Measurements from ENCODE around the gene EXOC6B.

Gene EXOC6B

DNA sequence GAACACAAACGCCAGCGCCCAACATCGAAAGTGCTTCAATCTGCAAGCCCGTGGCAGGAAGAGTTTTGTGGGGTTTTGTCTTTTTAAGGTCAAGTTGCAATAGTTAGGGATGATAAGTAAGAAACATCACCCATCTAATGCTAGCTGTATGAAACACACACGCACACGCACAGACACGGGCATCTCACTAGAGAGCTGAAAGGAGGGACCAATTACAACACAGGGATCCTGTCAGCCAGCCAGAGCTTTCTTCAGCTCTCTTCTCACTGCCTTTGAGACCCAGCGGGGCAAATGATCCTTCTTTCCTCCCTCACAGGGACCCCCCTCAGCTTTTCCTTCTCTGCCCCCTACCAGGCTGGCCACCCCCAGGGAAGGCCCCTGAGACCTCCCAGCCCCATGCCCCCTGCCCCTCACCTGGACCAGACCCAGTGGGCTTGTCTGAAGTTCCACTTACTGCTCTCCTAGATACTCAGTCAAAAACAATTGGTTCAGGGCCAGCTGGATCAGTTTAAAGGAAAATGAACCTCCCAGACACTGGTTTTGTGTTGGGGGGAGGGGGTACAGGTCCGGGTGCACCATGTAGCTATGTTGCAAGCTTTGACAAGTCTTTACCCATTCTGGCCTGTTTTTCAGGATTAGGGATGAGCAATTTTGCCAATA, 696.0 kb downstream of the EXOC6B start:
- DNase-seq = no peak

- DNase-seq = no peak
Observed at GRCh38 chr2:72128843-72129227, 697.0 kb downstream of the EXOC6B start.

DNA sequence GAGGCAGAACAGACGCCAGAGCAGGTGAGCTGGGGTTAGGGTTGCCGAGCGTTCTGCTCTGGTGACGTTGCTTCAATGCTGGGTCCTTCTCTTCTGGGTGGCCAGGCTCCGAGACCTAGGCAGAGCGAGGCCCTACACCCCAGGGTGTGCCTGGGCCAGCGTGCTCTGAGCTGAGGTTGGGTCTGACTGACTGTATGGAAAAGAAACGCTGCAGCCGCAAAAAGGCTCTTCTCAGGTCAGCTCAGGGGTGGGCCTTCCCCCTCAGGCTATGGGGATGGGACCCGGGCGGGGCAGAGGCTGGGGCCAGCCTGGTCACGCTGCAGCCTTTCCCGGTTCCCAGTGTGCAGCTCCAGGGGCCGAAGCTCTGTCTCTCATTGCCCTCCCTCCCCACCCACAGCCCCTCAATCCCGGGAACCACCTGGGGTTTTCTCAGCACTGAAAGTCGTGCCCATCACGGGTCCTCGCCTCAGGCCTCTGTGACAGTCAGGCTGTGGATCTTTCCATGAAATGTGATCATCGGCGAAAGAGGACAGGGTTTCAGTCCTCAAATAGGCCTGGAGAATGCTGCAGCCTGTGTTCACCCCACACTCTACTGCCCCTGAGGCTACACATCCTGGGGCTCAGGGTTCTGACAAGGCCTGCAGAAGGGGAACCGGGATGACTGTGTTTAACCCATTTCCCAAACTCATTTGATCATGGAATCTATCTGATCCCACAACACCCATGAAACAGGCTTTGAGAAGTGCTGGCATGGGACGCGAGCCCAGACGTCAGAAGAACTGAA, 697.6 kb downstream of the EXOC6B start:
- DNase-seq = no peak

- DNase-seq = no peak
Observed at GRCh38 chr2:72127401-72128058, 698.3 kb downstream of the EXOC6B start.

GRCh38 chr2:72126186-72127100, 699.4 kb downstream of the EXOC6B start:
- DNase-seq = no peak

Data from NCI-H1417 (cell line).